H1 (cell line): ENCODE measurements around the gene STK39. TPM values are rescaled to one million over a fixed set of nuclear protein-coding genes. Genes with fewer than 3 reads are reported as not detected.

ENCODE experiments used
- CTCF ChIA-PET: fragments of 300-600 bp; sonication (Branson Sonifier 250); formaldehyde crosslinking; loops from one replicate; lab custom pipeline; 2021; ENCODE audit not compliant: partially characterized antibody; lab: Charles Lee
- POLR2A ChIA-PET: fragments of 300-600 bp; sonication (Branson Sonifier 250); formaldehyde crosslinking; loops from one replicate; lab custom pipeline; 2021; ENCODE audit warnings: inconsistent platforms; ENCODE audit not compliant: partially characterized antibody; lab: Charles Lee
- DNase-seq, 2 experiments: peaks; one replicate each; pipeline versions ENCODE4 v3.0.0 to v3.0.0-alpha.2; 2010 to 2022; ENCODE audit warnings: low spot score in 2 of 2, low read depth in 1 of 2, mixed read lengths in 1 of 2
- FAIRE-seq: peaks from 2 replicates; lab custom pipeline; 2011; peaks lifted over from hg19 to GRCh38; lab: Jason Lieb, UNC
- H2AFZ ChIP-seq: 2 replicates; pipeline ENCODE4 v1.8.1; 2012; ENCODE audit warnings: low read length, inconsistent platforms
- H2AK5ac ChIP-seq: 2 replicates; pipeline ENCODE4 v1.6.1; 2013; ENCODE audit warnings: low read depth, low read length
- H2BK120ac ChIP-seq: replicated peaks from 2 replicates; pipeline ENCODE3; 2013; ENCODE audit warnings: low read depth, low read length, inconsistent platforms
- H2BK12ac ChIP-seq: 2 replicates; pipeline ENCODE4 v1.6.1; 2013; ENCODE audit warnings: low read depth, low read length
- H2BK15ac ChIP-seq: 2 replicates; pipeline ENCODE4 v1.6.1; 2013; ENCODE audit warnings: low read length
- H2BK20ac ChIP-seq: 2 replicates; pipeline ENCODE4 v1.6.1; 2013; ENCODE audit warnings: low read length
- H2BK5ac ChIP-seq: 2 replicates; pipeline ENCODE4 v1.6.1; 2013; ENCODE audit warnings: low read depth, low read length
- H3K14ac ChIP-seq: 2 replicates; pipeline ENCODE4 v1.6.1; 2013; ENCODE audit warnings: inconsistent platforms; ENCODE audit not compliant: insufficient read length
- H3K18ac ChIP-seq: 2 replicates; pipeline ENCODE4 v1.6.1; 2013; ENCODE audit warnings: low read length; ENCODE audit errors: extremely low read depth
- H3K23ac ChIP-seq: 2 replicates; pipeline ENCODE4 v1.6.1; 2013; ENCODE audit warnings: inconsistent platforms; ENCODE audit not compliant: insufficient read length
- H3K23me2 ChIP-seq: 2 replicates; pipeline ENCODE4 v1.6.1; 2013; ENCODE audit warnings: low read depth, low read length
- H3K27ac ChIP-seq: 2 replicates; pipeline ENCODE4 v1.6.1; 2011; ENCODE audit warnings: low read depth, low read length, inconsistent platforms
- H3K27me3 ChIP-seq, 4 experiments: replicated peaks in 1 of 4; 1 replicate in 1 of 4; 2 replicates in 3 of 4; pipeline versions ENCODE4 v1.6.1 to v1.8.1; 2011 to 2013; ENCODE audit warnings: low read length in 3 of 4, mild to moderate bottlenecking in 3 of 4, inconsistent platforms in 2 of 4, mixed read lengths in 2 of 4, moderate library complexity in 1 of 4; ENCODE audit not compliant: control insufficient read depth in 3 of 4, insufficient read depth in 3 of 4; ENCODE audit errors: extremely low read depth in 1 of 4
- H3K36me3 ChIP-seq, 4 experiments: 2 replicates each; pipeline versions ENCODE4 v1.6.1 to v1.8.1; 2011 to 2013; ENCODE audit warnings: mild to moderate bottlenecking in 4 of 4, low read length in 3 of 4, moderate library complexity in 2 of 4, control low read depth in 1 of 4, inconsistent platforms in 1 of 4; ENCODE audit not compliant: insufficient read depth in 4 of 4, control insufficient read depth in 2 of 4
- H3K4ac ChIP-seq: replicated peaks from 2 replicates; pipeline ENCODE3; 2013; ENCODE audit warnings: low read length, low read depth, mixed read lengths, inconsistent platforms; ENCODE audit not compliant: insufficient read length
- H3K4me1 ChIP-seq, 4 experiments: replicated peaks in 1 of 4; 1 replicate in 1 of 4; 2 replicates in 3 of 4; pipeline versions ENCODE4 v1.6.1 to v1.8.1; 2011 to 2013; ENCODE audit warnings: low read length in 3 of 4, inconsistent platforms in 2 of 4, mixed read lengths in 1 of 4; ENCODE audit not compliant: insufficient read depth in 4 of 4, control insufficient read depth in 3 of 4
- H3K4me2 ChIP-seq, 2 experiments: 2 replicates each; pipeline versions ENCODE4 v1.6.1 to v1.8.1; 2011 to 2013; ENCODE audit warnings: low read depth in 2 of 2, low read length in 2 of 2, control low read depth in 1 of 2, inconsistent platforms in 1 of 2, mild to moderate bottlenecking in 1 of 2; ENCODE audit not compliant: insufficient read depth in 1 of 2
- H3K4me3 ChIP-seq, 4 experiments: fragments of 200-600, 300-600 bp in 1 of 4; sonication (generic), shearing (Covaris generic), sonication (Bioruptor Twin) in 1 of 4; 2 replicates each; pipeline versions ENCODE4 v1.5.1 to v1.8.1; 2011 to 2016; ENCODE audit warnings: low read length in 4 of 4, low read depth in 3 of 4, control low read depth in 2 of 4, inconsistent platforms in 2 of 4, mild to moderate bottlenecking in 2 of 4, mixed read lengths in 1 of 4, moderate library complexity in 1 of 4; ENCODE audit not compliant: insufficient read depth in 2 of 4; ENCODE audit errors: extremely low read depth in 1 of 4
- H3K56ac ChIP-seq: replicated peaks from 2 replicates; pipeline ENCODE3; 2013; ENCODE audit warnings: low read depth, mild to moderate bottlenecking, mixed read lengths, low read length, inconsistent platforms; ENCODE audit not compliant: insufficient read length
- H3K79me1 ChIP-seq: 2 replicates; pipeline ENCODE4 v1.6.1; 2013; ENCODE audit warnings: low read depth, low read length, control low read depth
- H3K79me2 ChIP-seq, 2 experiments: 2 replicates each; pipeline versions ENCODE4 v1.6.1 to v1.8.1; 2012 to 2013; ENCODE audit warnings: low read length in 2 of 2, mild to moderate bottlenecking in 2 of 2, inconsistent platforms in 1 of 2; ENCODE audit not compliant: insufficient read depth in 2 of 2, control insufficient read depth in 1 of 2
- H3K9ac ChIP-seq, 4 experiments: replicated peaks in 1 of 4; 1 replicate in 1 of 4; 2 replicates in 3 of 4; pipeline versions ENCODE4 v1.6.1 to v1.8.1; 2011 to 2013; ENCODE audit warnings: low read depth in 3 of 4, low read length in 3 of 4, control low read depth in 2 of 4, mild to moderate bottlenecking in 2 of 4, moderate library complexity in 2 of 4, inconsistent platforms in 1 of 4; ENCODE audit errors: extremely low read depth in 1 of 4
- H3K9me3 ChIP-seq, 2 experiments: 2 replicates each; pipeline versions ENCODE4 v1.6.1 to v1.8.1; 2012 to 2013; ENCODE audit warnings: mild to moderate bottlenecking in 2 of 2, moderate library complexity in 2 of 2, control low read depth in 1 of 2, inconsistent platforms in 1 of 2, low read depth in 1 of 2, low read length in 1 of 2, mixed read lengths in 1 of 2; ENCODE audit not compliant: insufficient read depth in 2 of 2
- H4K20me1 ChIP-seq, 2 experiments: replicated peaks in 1 of 2; 2 replicates each; pipeline versions ENCODE3 to v1.8.1; 2011 to 2013; ENCODE audit warnings: inconsistent platforms in 2 of 2, low read length in 2 of 2, mild to moderate bottlenecking in 1 of 2; ENCODE audit not compliant: insufficient read depth in 2 of 2, control insufficient read depth in 1 of 2
- H4K5ac ChIP-seq: 2 replicates; pipeline ENCODE4 v1.6.1; 2013; ENCODE audit warnings: low read length, low read depth, mixed read lengths, inconsistent platforms; ENCODE audit not compliant: insufficient read length
- H4K8ac ChIP-seq: 2 replicates; pipeline ENCODE4 v1.8.0; 2013; ENCODE audit warnings: mild to moderate bottlenecking, moderate library complexity, low read length, inconsistent platforms; ENCODE audit not compliant: insufficient read depth; ENCODE audit errors: extremely low read depth
- H4K91ac ChIP-seq: replicated peaks from 2 replicates; pipeline ENCODE3; 2013; ENCODE audit warnings: low read length, mixed read lengths, inconsistent platforms; ENCODE audit not compliant: insufficient read length
- ASH2L ChIP-seq: fragments of 200-600, 300-600 bp; sonication (generic); IDR thresholded peaks from one replicate; pipeline ENCODE4 v1.7.1; 2017; ENCODE audit warnings: low read length
- BACH1 ChIP-seq: IDR thresholded peaks from 2 replicates; pipeline ENCODE4 v1.6.1; 2012; ENCODE audit warnings: low read length, improper control_type of control experiment
- BRCA1 ChIP-seq: IDR thresholded peaks from 2 replicates; pipeline ENCODE4 v1.6.1; 2012; ENCODE audit warnings: low read depth, low read length, improper control_type of control experiment
- CBX5 ChIP-seq: fragments of 300-800, 300-1000 bp; sonication (generic); IDR thresholded peaks from 2 replicates; pipeline ENCODE4 v1.7.1; 2016; ENCODE audit warnings: antibody characterized with exemption, low read length, low read depth
- CREB1 ChIP-seq: IDR thresholded peaks from 2 replicates; pipeline ENCODE4 v1.6.1; 2012; ENCODE audit warnings: inconsistent platforms
- FOSL1 ChIP-seq: IDR thresholded peaks from 2 replicates; pipeline ENCODE4 v1.6.1; 2011; ENCODE audit warnings: mild to moderate bottlenecking, low read depth, low read length, moderate library complexity; ENCODE audit not compliant: insufficient read depth
- HDAC2 ChIP-seq, 2 experiments: fragments of 300-600 bp in 1 of 2; sonication (generic) in 1 of 2; IDR thresholded peaks; 2 replicates each; pipeline ENCODE4 v1.6.1; 2011 to 2012; ENCODE audit warnings: low read depth in 2 of 2, low read length in 2 of 2, mild to moderate bottlenecking in 2 of 2, moderate library complexity in 2 of 2, borderline replicate concordance in 1 of 2, inconsistent platforms in 1 of 2
- NANOG ChIP-seq: IDR thresholded peaks from 2 replicates; pipeline ENCODE4 v1.6.1; 2011; ENCODE audit warnings: low read length, low read depth, mild to moderate bottlenecking, inconsistent platforms; ENCODE audit not compliant: insufficient read depth, poor library complexity, severe bottlenecking
- POLR2A ChIP-seq, 2 experiments: IDR thresholded peaks; 1 replicate in 1 of 2; 2 replicates in 1 of 2; pipeline ENCODE4 v1.6.1; 2011; ENCODE audit warnings: low read depth in 2 of 2, low read length in 2 of 2, mild to moderate bottlenecking in 2 of 2; ENCODE audit errors: control extremely low read depth in 1 of 2
- SIRT6 ChIP-seq: IDR thresholded peaks from one replicate; pipeline ENCODE4 v1.7.1; 2012; ENCODE audit warnings: low read length, inconsistent platforms
- SUZ12 ChIP-seq: fragments of 200-600 bp; sonication (generic); IDR thresholded peaks from 2 replicates; pipeline ENCODE4 v1.6.1; 2012; ENCODE audit warnings: mild to moderate bottlenecking, inconsistent platforms, low read length, moderate library complexity, mixed read lengths
- TAF7 ChIP-seq: optimal IDR thresholded peaks from 2 replicates; pipeline ENCODE3; 2011; ENCODE audit warnings: low read depth, mild to moderate bottlenecking, inconsistent platforms, low read length, moderate library complexity, borderline replicate concordance
- TCF12 ChIP-seq: IDR thresholded peaks from 2 replicates; pipeline ENCODE4 v1.6.1; 2011; ENCODE audit warnings: low read depth, mild to moderate bottlenecking, low read length
- WGBS, 2 experiments: shearing (Covaris generic) in 1 of 2; methylation state at CpG; one replicate each; pipeline versions ENCODE4 v1.1.6 to v1.1.7; 2013 to 2015; ENCODE audit warnings: low lambda C conversion rate in 2 of 2, mixed read lengths in 2 of 2, inconsistent platforms in 1 of 2, low coverage in 1 of 2, missing lambda C conversion rate in 1 of 2; ENCODE audit not compliant: insufficient replicate concordance in 2 of 2, insufficient coverage in 1 of 2, insufficient read length in 1 of 2; ENCODE audit errors: extremely low coverage in 1 of 2, missing lambda C conversion rate in 1 of 2; 5-methylcytosine and 5-hydroxymethylcytosine counted together
- polyA plus RNA-seq, 7 experiments: library from polyadenylated mRNA; depleted of rRNA in 3 of 7; stranded (reverse) in 5 of 7; unstranded in 2 of 7; fragments of >200 nt in 5 of 7; fragments of 200-250 nt in 2 of 7; gene quantifications; 1 replicate in 5 of 7; 2 replicates in 1 of 7; 4 replicates in 1 of 7; pipeline versions ENCODE4 v1.2.1 to v1.2.3, GENCODE V29; 2011 to 2013; ENCODE audit warnings: missing spikeins in 2 of 7, mixed read lengths in 2 of 7
- total RNA-seq: library from RNA; stranded (reverse); fragmentation: NEBNext Ultra II Directional; extraction: Animal tissue kit (Norgen Biotek cat#: 25700); gene quantifications from 2 replicates; pipeline ENCODE4 v1.2.1, GENCODE V29; 2021

Gene STK39
- total and polyA plus RNA-seq, 2 of the 8 experiments (the other 6 are each of a cell fraction or from before 2014, with no cell fraction given): 13.7 to 23.8 TPM

DNA sequence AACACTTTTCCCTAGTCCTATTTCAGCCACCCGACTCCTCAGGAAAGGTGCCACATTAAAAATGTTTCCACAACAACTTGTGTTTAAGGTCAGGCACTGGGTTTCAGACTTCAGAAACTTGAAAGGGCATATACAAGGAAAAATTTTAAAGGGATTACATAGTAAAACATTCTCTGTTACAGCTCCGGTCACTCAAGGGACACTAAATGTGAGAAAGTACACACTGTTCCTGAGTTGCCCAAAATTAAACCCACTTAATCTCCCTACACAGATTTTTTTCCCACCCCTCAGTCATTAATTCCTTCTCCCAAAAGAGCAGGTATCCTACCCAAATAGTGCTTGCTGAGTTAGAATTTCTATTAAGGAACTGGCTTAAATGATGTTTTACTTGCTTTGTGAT, 14.2 kb downstream of the STK39 start:
- Histone ChIP-seq H3K4me2 (no peak overlapping the region), H2BK5ac (no peak overlapping the region), H3K9ac (no peak overlapping the region), H3K36me3 (peaks cover 0 to 2% (median 0%) of the 10 kb centered on the region in 4 experiments; a peak in 1 of 8 replicates), H3K18ac (no peak overlapping the region), H2AK5ac (no peak overlapping the region), H2BK120ac (no peak overlapping the region), H3K27me3 (no peaks in the 10 kb centered on the region), H3K79me2 (no peaks in the 10 kb centered on the region), H3K4ac (no peak overlapping the region), H4K8ac (no peak overlapping the region), H3K27ac (no peak overlapping the region), H3K14ac (no peak overlapping the region), H2AFZ (no peak overlapping the region), H3K4me3 (no peak overlapping the region), H4K20me1 (no peaks in the 10 kb centered on the region), H3K79me1 (no peaks in the 10 kb centered on the region), H2BK12ac (no peak overlapping the region), H2BK15ac (no peak overlapping the region), H4K5ac (no peak overlapping the region), H3K9me3 (no peaks in the 10 kb centered on the region), H3K23me2 (no peaks in the 10 kb centered on the region), H2BK20ac (no peak overlapping the region), H4K91ac (no peak overlapping the region), H3K56ac (no peak overlapping the region), H3K23ac (no peak overlapping the region), H3K4me1 (no peaks in the 10 kb centered on the region)
- no peak for DNase-seq
- WGBS, 2 experiments: 89% methylated on average over 2 of the region's 2 CpGs; no CpG with 5 or more reads in 1 of the 2 experiments
- ChIA-PET POLR2A (no interaction called here), CTCF (no interaction called here)
- no peak for FAIRE-seq
- TF ChIP-seq BACH1 (no peak), HDAC2 (IDR thresholded peaks at IDR 0.05; ENCODE audit: borderline replicate concordance in 1 of 2, low read depth in 2 of 2, low read length in 2 of 2) (no peak), TAF7 (no peak), ASH2L (no peak), CBX5 (no peak), SIRT6 (no peak), POLR2A (IDR thresholded peaks at IDR 0.05; ENCODE audit: control extremely low read depth in 1 of 2, low read depth in 2 of 2, low read length in 2 of 2) (no peak), FOSL1 (no peak), SUZ12 (no peak), NANOG (no peak), TCF12 (no peak), BRCA1 (no peak), CREB1 (no peak)
